Measurements from ENCODE around the gene TMEM208.

The TMEM208 gene

GRCh38 chr16:67236563-67237395, 9.8 kb downstream of the TMEM208 start:
- DNase-seq (ENCODE audit: low read depth in 2 of 2), result peak; percentile 38 to 41

- no peak for DNase-seq (ENCODE audit: low read depth in 2 of 2)
These were observed 10.7 kb downstream of the TMEM208 start for GRCh38 chr16:67237396-67238277.

- DNase-seq (ENCODE audit: low read depth in 2 of 2), result no peak
These were observed 11.3 kb downstream of the TMEM208 start for GRCh38 chr16:67238278-67238575.

- DNase-seq (ENCODE audit: low read depth in 2 of 2), result no peak
These were observed 12.0 kb downstream of the TMEM208 start for GRCh38 chr16:67238806-67239470.

- DNase-seq (ENCODE audit: low read depth in 2 of 2), result no peak
These were observed 13.6 kb downstream of the TMEM208 start for GRCh38 chr16:67240506-67240905.

GRCh38 chr16:67241008-67241900, 14.3 kb downstream of the TMEM208 start:
- DNase-seq (ENCODE audit: low read depth in 2 of 2), result no peak

- DNase-seq (ENCODE audit: low read depth in 2 of 2), result no peak
These were observed 15.3 kb downstream of the TMEM208 start for GRCh38 chr16:67242138-67242730.

GRCh38 chr16:67243481-67243880, 16.6 kb downstream of the TMEM208 start:
- DNase-seq (ENCODE audit: low read depth in 2 of 2), result no peak

GRCh38 chr16:67244387-67245185, 17.7 kb downstream of the TMEM208 start:
- DNase-seq (ENCODE audit: low read depth in 2 of 2), result peak; percentile 77 to 80

- DNase-seq (ENCODE audit: low read depth in 2 of 2), result no peak
These were observed 18.3 kb downstream of the TMEM208 start for GRCh38 chr16:67245186-67245585.

GRCh38 chr16:67245674-67246080, 18.7 kb downstream of the TMEM208 start:
- DNase-seq (ENCODE audit: low read depth in 2 of 2), result no peak

- peak in 1 of 2 donors; percentile 42 for DNase-seq (ENCODE audit: low read depth in 2 of 2)
These were observed 19.3 kb downstream of the TMEM208 start for GRCh38 chr16:67246081-67246755.

- no peak for DNase-seq (ENCODE audit: low read depth in 2 of 2)
These were observed 19.8 kb downstream of the TMEM208 start for GRCh38 chr16:67246756-67247191.

GRCh38 chr16:67247192-67248072, 20.5 kb downstream of the TMEM208 start, which contains the start of gene FHOD1:
Gene FHOD1 (minus strand): TSS chr16:67247481. CDS start chr16:67247410, 71 bp downstream.
- peak; percentile 90 to 94 for DNase-seq (ENCODE audit: low read depth in 2 of 2)

GRCh38 chr16:67248073-67248400, 21.1 kb downstream of the TMEM208 start:
- DNase-seq (ENCODE audit: low read depth in 2 of 2), result no peak

GRCh38 chr16:67248401-67249177, 21.7 kb downstream of the TMEM208 start, which contains the start of gene SLC9A5:
Gene SLC9A5 (plus strand): TSS chr16:67248979. CDS start chr16:67249015, 36 bp downstream.
- DNase-seq (ENCODE audit: low read depth in 2 of 2), result no peak
